ENCODE measurements around the gene IPO9. TPM values are rescaled to one million over a fixed set of nuclear protein-coding genes. Genes with fewer than 3 reads are reported as not detected.
A peak's percentile ranks its signal among the peaks of the same experiment; 100 is the strongest.

Gene IPO9
- total and polyA plus RNA-seq, 2 of the 4 experiments (the other 2 are of a cell fraction), result 14.0 to 23.4 TPM

DNA sequence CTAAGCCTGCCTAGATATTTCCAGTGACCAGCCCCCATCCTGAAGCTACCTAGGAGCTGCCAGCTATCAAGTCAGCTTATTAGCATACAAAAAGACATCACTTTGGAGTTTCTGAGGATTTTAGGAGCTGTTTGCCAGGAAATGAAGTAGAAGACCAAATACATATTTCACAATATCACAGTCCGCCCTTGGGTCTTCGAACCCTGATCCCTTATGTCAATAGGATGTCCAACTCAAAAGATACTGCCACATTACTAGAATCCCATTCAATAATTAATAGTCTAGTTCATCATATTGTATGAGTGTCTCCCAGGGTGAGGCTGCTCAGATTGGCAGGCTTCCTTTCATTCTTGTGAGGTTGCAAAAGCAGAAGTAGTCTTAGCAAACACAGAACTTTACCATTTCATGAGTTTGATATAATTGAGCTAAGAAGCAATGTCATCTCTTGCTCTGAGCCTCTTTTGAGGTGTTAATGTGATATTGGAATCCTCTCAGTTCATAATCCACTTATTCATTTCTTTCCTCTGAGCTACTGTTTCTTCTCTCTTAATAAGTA lies 13.6 kb downstream of the IPO9 start:
- no peak overlapping the region for H2BK20ac ChIP-seq (ENCODE audit: low read depth, low read length)
- H3K4me2 ChIP-seq (ENCODE audit: low read depth, low read length), result no peak overlapping the region
- H3K9ac ChIP-seq (ENCODE audit: low read depth, low read length), result no peak overlapping the region
- no peak overlapping the region for H2AK9ac ChIP-seq (replicated peaks; ENCODE audit: low read depth, low read length, poor library complexity)
- H2BK5ac ChIP-seq (ENCODE audit: low read depth, low read length, poor library complexity, severe bottlenecking), result no peak overlapping the region
- no peak overlapping the region for H2AFZ ChIP-seq (replicated peaks; ENCODE audit: low read length, poor library complexity)
- H3K14ac ChIP-seq (replicated peaks; ENCODE audit: low read depth, low read length), result no peak overlapping the region
- BruUV-seq (replicated peaks), result no TSS peak
- peaks cover 5% of the 10 kb centered on the region for H3K4me1 ChIP-seq (ENCODE audit: control insufficient read depth, insufficient read depth, low read length)
- ATAC-seq (ENCODE audit: low read depth), result no peak
- no peak overlapping the region for H2BK15ac ChIP-seq (ENCODE audit: low read depth, low read length)
- CTCF ChIA-PET, result interaction anchor here (0.7 kb wide), 1 partner anchor 41 kb away, joined by 3 read pairs; no protein-coding TSS in a partner anchor
- in situ Hi-C loops (cut with MboI; ENCODE audit: low sequenced_read_pairs), result no loop called here
- no peaks in the 10 kb centered on the region for H3K27me3 ChIP-seq (ENCODE audit: control insufficient read depth, insufficient read depth, low read length)
- dilution Hi-C loops (cut with HindIII; ENCODE audit: low sequenced_read_pairs, unreplicated experiment), result no loop called here
- no CpG with 5 or more reads among the region's 2 CpGs for WGBS, 2 experiments (ENCODE audit: extremely low coverage in 2 of 2, insufficient read length in 1 of 2)
- H4K91ac ChIP-seq (ENCODE audit: insufficient read depth, low read depth, low read length), result no peak overlapping the region
- H3K4me3 ChIP-seq (ENCODE audit: insufficient read depth, low read depth, low read length), result no peak overlapping the region
- H2AK5ac ChIP-seq (ENCODE audit: low read depth, low read length), result no peak overlapping the region
- peaks cover 25 to 60% of the 10 kb centered on the region in 2 experiments for H3K79me1 ChIP-seq (ENCODE audit: low read depth in 1 of 2, low read length in 2 of 2)
- intact Hi-C loops (cut with micrococcal nuclease), result no loop called here
- H3K9me3 ChIP-seq (ENCODE audit: control insufficient read depth, insufficient read depth, low read length), result no peaks in the 10 kb centered on the region
- H3K23ac ChIP-seq (ENCODE audit: low read depth, low read length), result no peak overlapping the region
- peak; percentile 56 for TF ChIP-seq CEBPB (IDR thresholded peaks at IDR 0.05; ENCODE audit: low read depth, low read length)
- TF ChIP-seq POLR2A (IDR thresholded peaks at IDR 0.05; ENCODE audit: low read depth, low read length), result no peak
- H2BK120ac ChIP-seq (ENCODE audit: low read depth, low read length), result no peak overlapping the region
- peaks cover 2% of the 10 kb centered on the region; the same call in 1 of the 2 replicates for H3K36me3 ChIP-seq (ENCODE audit: control insufficient read depth, insufficient read depth, low read length)
- H4K5ac ChIP-seq (ENCODE audit: low read depth, low read length), result no peak overlapping the region
- no peak overlapping the region for H3K4ac ChIP-seq (ENCODE audit: low read depth, low read length)
- H4K20me1 ChIP-seq (ENCODE audit: insufficient read depth, low read length), result peaks cover 30% of the 10 kb centered on the region; the same call in 1 of the 2 replicates
- H3K18ac ChIP-seq (ENCODE audit: low read depth, low read length), result no peak overlapping the region
- no peak for DNase-seq
- no peak overlapping the region for H4K8ac ChIP-seq (ENCODE audit: low read depth in 2 of 2, low read length in 2 of 2)
- no peak overlapping the region for H3K56ac ChIP-seq (ENCODE audit: extremely low read depth, insufficient read depth, low read length)
- peaks cover 3% of the 10 kb centered on the region; the same call in 1 of the 2 replicates for H3K9me1 ChIP-seq (ENCODE audit: insufficient read depth, low read length)
- no peak overlapping the region for H3K27ac ChIP-seq (ENCODE audit: insufficient read depth, low read length)
- POLR2A ChIA-PET (ENCODE audit: unreplicated experiment), result no interaction called here
